NCI-H2171 (cell line): ENCODE results near the gene RNU1-2.
"Not testable (repeated sequence)": the region's sequence is repeated elsewhere in the genome, so short reads cannot be mapped to it uniquely, and the experiment has no call there.

Experiments used
- DNase-seq: peaks from one replicate; lab custom pipeline; 2025; lab: John Stamatoyannopoulos, UW

The RNU1-2 gene

GRCh38 chr1:16888860-16889816, 6.6 kb upstream of the RNU1-2 start:
- no peak for DNase-seq

GRCh38 chr1:16890539-16891021, 5.2 kb upstream of the RNU1-2 start:
- peak; percentile 9 for DNase-seq

DNA sequence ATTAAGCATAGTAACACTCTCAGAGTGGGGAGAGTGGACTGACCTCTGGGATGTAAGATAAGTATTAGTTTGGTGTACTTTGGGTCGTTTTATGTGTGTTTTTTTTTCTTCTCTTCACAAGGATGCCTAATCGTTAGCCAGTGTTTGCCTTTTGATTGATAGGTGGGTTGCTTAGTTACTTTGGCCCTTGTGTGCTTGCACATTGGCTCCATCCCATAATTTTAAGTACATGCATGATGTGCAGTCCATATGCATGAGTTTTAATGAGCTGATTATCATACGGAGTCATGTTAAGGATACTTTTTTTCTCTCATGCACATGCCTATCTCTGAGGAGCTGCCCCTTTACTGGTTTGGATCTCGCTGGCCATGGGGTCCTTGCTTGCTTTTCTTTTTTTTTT, 4.7 kb upstream of the RNU1-2 start:
- not testable (repeated sequence) for DNase-seq

DNA sequence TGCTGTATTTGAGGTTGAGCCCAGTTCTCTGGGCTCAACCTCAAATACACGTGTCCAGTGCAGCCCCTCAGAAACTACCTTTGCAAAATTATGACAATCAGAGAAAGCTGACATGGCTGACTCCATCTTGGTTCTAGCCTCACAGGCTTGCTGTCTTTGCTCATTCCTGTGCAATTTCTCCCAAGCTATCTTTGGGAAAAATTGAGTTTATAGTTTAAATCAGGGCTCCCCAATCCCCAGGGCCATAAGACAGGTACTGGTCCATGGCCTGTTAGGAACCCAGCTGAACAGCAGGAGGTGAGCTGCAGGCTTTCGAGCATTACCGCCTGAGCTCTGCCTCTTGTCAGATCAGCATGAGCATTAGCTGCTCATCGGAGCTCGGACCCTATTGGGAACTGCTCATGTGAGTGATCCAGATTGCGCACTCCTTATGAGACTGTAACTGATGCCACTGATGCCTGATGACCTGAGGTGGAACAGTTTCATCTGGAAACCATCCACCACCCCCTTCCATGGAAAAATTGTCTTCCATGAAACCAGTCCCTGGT, 2.7 kb upstream of the RNU1-2 start:
- DNase-seq: not testable (repeated sequence)

- DNase-seq: not testable (repeated sequence)
Observed at GRCh38 chr1:16893796-16894195, 2.0 kb upstream of the RNU1-2 start.

GRCh38 chr1:16894338-16894737, 1.4 kb upstream of the RNU1-2 start:
- not testable (repeated sequence) for DNase-seq

DNA sequence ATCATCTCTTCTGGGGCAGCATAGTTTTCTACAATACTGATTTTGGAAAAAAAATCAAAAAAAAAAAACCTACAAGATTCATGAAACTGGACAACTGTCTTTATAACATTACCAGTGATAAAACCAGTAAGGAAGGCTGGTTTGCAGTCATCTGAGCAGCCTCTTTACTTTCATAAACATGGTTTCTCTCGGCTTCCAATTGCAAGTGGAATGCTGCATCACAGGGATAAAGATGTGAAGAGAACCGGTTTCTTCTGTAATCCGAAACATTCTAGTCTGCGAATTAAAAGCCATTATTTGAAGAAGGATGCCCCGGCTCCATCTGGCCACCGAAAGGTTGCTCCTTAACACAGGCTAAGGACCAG, 565 bp upstream of the RNU1-2 start:
- not testable (repeated sequence) for DNase-seq

DNA sequence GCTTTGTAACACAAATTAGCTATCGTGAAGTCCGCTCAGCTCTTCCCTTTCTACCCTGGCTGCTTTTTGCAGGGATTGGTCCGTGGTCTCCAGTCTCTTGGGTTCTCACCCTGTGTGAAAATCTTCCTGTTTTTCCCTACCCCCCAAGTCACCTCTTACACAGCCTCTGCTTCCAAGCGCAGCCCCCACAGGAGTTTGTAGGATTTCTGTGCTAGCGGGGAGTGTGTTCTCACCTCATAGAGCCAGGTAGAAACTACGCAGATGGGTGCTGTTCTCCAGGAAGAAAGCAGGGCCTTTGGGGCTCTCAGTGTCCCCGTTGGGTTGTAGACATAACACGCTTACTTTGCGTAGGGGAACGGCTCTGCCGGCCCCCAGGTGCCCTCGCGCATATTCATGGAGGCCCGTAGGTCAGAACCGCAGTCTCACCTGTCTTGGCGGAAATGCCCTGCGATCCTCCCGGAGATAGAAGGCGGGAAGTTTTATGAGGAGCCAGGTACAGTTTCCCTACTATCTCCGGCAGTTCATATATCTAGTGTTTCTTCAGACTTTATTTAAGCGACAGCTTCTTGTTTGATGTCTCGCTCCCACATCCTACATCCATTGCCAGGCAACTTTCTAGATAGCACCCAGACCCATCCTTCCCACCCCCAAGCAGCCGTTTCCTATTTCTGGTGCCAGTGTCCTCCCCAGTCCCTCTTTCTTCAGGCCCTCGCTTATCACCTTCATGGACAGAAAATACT, 706 bp downstream of the RNU1-2 start:
- peak; percentile 62 for DNase-seq

DNA sequence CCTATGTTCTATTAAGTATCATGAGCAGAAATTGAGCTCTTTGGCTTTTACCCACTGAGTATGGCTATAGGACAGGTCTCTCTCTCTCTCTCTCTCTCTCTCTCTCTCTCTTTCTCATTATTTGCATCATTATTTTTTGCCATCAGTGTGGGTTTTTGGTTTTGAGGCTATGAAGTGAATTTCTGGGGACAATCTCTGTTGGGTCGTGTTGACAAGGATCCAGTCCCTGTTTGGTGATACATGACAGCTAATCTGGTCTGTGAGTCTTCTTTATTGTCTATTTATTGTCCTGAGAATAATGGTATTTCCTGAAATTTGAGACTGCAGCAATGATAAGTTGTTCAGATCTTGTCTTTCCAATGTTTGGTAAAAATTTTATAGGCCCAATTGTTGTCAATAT, 1.9 kb downstream of the RNU1-2 start:
- not testable (repeated sequence) for DNase-seq

- not testable (repeated sequence) for DNase-seq
Observed at GRCh38 chr1:16898298-16898697, 2.5 kb downstream of the RNU1-2 start.

GRCh38 chr1:16899020-16899419, 3.2 kb downstream of the RNU1-2 start:
- DNase-seq: not testable (repeated sequence)

DNA sequence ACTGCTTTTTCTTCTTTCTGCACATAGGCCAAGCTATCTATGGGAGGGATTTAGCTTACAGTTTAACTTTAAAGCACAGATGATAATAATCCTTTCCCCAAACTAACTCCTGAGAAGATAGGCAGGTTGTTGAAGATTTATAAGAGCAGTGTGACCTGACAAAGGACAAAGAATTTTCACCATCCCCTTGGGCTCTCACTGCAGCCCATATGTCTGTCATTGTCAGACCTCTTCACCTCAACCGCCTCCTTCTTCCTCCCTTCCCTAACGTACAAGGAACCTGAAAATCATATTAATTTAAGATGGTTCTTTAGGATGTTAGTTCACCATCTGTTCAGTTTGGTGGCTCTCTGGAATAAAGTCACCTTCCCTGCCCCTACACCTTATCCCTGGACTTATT, 5.0 kb downstream of the RNU1-2 start:
- no peak for DNase-seq

DNA sequence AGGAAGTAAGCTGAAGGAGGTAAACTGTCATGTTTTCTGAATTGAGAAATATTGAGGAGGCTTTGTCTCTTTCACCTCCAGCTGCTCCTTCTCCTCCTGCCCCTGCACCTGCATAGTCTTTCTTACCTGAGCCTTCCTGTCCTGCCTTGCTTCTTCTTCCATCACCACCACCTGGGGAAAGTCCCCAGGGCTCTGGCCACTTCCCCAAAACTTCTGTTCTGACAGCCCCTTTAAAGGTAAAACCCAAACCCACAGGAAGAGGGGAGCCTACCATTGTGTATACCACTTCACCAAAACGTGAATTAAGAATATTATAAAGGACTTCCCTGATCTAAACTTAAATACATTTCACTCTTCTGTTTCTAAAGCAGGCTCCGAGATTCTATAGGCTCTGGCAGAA, 5.6 kb downstream of the RNU1-2 start:
- DNase-seq: not testable (repeated sequence)

DNA sequence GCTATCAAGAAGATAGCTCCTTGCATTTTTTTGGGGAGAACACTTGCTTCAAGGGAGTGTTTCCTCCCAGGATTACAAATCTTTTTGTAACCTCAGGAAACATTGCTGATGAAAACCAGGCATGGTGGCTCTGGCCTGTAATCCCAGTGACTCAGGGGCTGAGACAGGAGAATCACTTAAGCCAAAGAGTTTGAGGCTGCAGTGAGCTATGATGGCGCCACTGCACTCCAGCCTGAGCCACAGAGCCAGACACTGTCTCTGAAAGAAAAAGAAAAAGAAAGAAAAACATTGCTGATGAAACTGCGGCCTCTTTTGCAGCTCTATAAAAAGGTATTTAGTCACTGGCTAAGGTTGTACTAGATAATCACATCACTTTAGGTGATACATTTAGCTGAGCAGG, 7.3 kb downstream of the RNU1-2 start:
- no peak for DNase-seq

GRCh38 chr1:16903458-16903796, 7.6 kb downstream of the RNU1-2 start:
- no peak for DNase-seq

- DNase-seq: peak; percentile 99
Observed at GRCh38 chr1:16904560-16905109, 8.9 kb downstream of the RNU1-2 start.

- DNase-seq: peak; percentile 77
Observed at GRCh38 chr1:16905110-16905867, 9.5 kb downstream of the RNU1-2 start.

GRCh38 chr1:16905868-16906702, 10.3 kb downstream of the RNU1-2 start:
- no peak for DNase-seq

GRCh38 chr1:16906873-16907272, 11.1 kb downstream of the RNU1-2 start:
- no peak for DNase-seq

GRCh38 chr1:16907870-16908758, 12.3 kb downstream of the RNU1-2 start:
- DNase-seq: no peak
